GM19455 (cell line): Measurements from ENCODE around the gene DEGS2.
A peak's percentile ranks its signal among the peaks of the same experiment; 100 is the strongest.

ENCODE experiments used
- ATAC-seq: cut with Tn5 transposase; IDR thresholded peaks from one replicate; pipeline ENCODE4 v1.9.1; 2021; ENCODE audit not compliant: unreplicated experiment

Gene DEGS2

GRCh38 chr14:100116134-100116533 is 43.3 kb downstream of the DEGS2 start:
- ATAC-seq, result no peak

- no peak for ATAC-seq
Observed at GRCh38 chr14:100115726-100116125, 43.7 kb downstream of the DEGS2 start.

- ATAC-seq, result no peak
Observed at GRCh38 chr14:100115236-100115635, 44.2 kb downstream of the DEGS2 start.

GRCh38 chr14:100114109-100114765 is 45.2 kb downstream of the DEGS2 start:
- ATAC-seq, result no peak

GRCh38 chr14:100111931-100112704 is 47.3 kb downstream of the DEGS2 start:
- ATAC-seq, result no peak

- ATAC-seq, result no peak
Observed at GRCh38 chr14:100110816-100111215, 48.6 kb downstream of the DEGS2 start.

- ATAC-seq, result no peak
Observed at GRCh38 chr14:100109594-100109955, 49.9 kb downstream of the DEGS2 start.

GRCh38 chr14:100108840-100109593 is 50.4 kb downstream of the DEGS2 start:
- no peak for ATAC-seq

- ATAC-seq, result peak; percentile 75
Observed at GRCh38 chr14:100108042-100108825, 51.2 kb downstream of the DEGS2 start.

- ATAC-seq, result no peak
Observed at GRCh38 chr14:100107236-100107635, 52.2 kb downstream of the DEGS2 start.

GRCh38 chr14:100106250-100107112 is 53.0 kb downstream of the DEGS2 start:
- no peak for ATAC-seq

GRCh38 chr14:100105357-100106169 is 53.9 kb downstream of the DEGS2 start:
- no peak for ATAC-seq

- no peak for ATAC-seq
Observed at GRCh38 chr14:100104523-100105300, 54.7 kb downstream of the DEGS2 start.

GRCh38 chr14:100104006-100104352 is 55.5 kb downstream of the DEGS2 start:
- ATAC-seq, result no peak

GRCh38 chr14:100103250-100104005 is 56.0 kb downstream of the DEGS2 start:
- ATAC-seq, result no peak

GRCh38 chr14:100102156-100102785 is 57.2 kb downstream of the DEGS2 start:
- no peak for ATAC-seq

- no peak for ATAC-seq
Observed at GRCh38 chr14:100100032-100100703, 59.3 kb downstream of the DEGS2 start.
